K562 (cell line): ENCODE measurements around the gene CBFA2T3. TPM values are rescaled to one million over a fixed set of nuclear protein-coding genes. Genes with fewer than 3 reads are reported as not detected.

Experiments
- AFF1 ChIP-seq, 2 experiments: fragments of 450-650 bp; IDR thresholded peaks; 2 replicates each; pipeline ENCODE4 v1.6.1; 2018; ENCODE audit warnings: mild to moderate bottlenecking in 2 of 2, low read depth in 1 of 2; ENCODE audit not compliant: partially characterized antibody in 2 of 2
- DACH1 ChIP-seq: fragments of 450-650 bp; IDR thresholded peaks from 2 replicates; pipeline ENCODE4 v1.6.1; 2018; ENCODE audit not compliant: partially characterized antibody
- DIDO1 ChIP-seq: fragments of 450-650 bp; IDR thresholded peaks from 2 replicates; pipeline ENCODE4 v1.6.1; 2016; ENCODE audit warnings: low read depth, missing biosample characterization, missing genetic modification characterization
- FOXA1 ChIP-seq: fragments of 450-650 bp; IDR thresholded peaks from 2 replicates; pipeline ENCODE4 v1.6.1; 2016; ENCODE audit warnings: mild to moderate bottlenecking, borderline replicate concordance
- GTF2F1 ChIP-seq: IDR thresholded peaks from 2 replicates; pipeline ENCODE4 v1.6.1; 2011; ENCODE audit warnings: low read depth, low read length, improper control_type of control experiment
- MECOM ChIP-seq: fragments of 250-450 bp; sonication (Bioruptor Pico); IDR thresholded peaks from 2 replicates; pipeline ENCODE4 v1.8.0; 2022; ENCODE audit warnings: inconsistent platforms
- NFIC ChIP-seq: fragments of 450-650 bp; IDR thresholded peaks from 2 replicates; pipeline ENCODE4 v1.6.1; 2017; ENCODE audit warnings: mild to moderate bottlenecking, inconsistent platforms
- NR2C1 ChIP-seq, 2 experiments: fragments of 450-650 bp; IDR thresholded peaks; 2 replicates each; pipeline ENCODE4 v1.6.1; 2017; ENCODE audit warnings: mild to moderate bottlenecking in 2 of 2, antibody characterized with exemption in 1 of 2, inconsistent platforms in 1 of 2, missing compliant biosample characterization in 1 of 2, missing genetic modification characterization in 1 of 2
- POLR2G ChIP-seq: fragments of 200-400 bp; formaldehyde crosslinking; IDR thresholded peaks from 2 replicates; pipeline ENCODE4 v1.6.1; 2017; ENCODE audit warnings: low read depth, mild to moderate bottlenecking, antibody characterized with exemption, low read length, moderate library complexity
- STAT5A ChIP-seq: IDR thresholded peaks from 2 replicates; pipeline ENCODE4 v1.6.1; 2012; ENCODE audit warnings: low read length, inconsistent platforms, borderline replicate concordance
- TAF7 ChIP-seq: fragments of 450-650 bp; IDR thresholded peaks from 2 replicates; pipeline ENCODE4 v1.6.1; 2016; ENCODE audit warnings: missing genetic modification characterization, missing compliant biosample characterization
- TFAP4 ChIP-seq: sonication (generic); formaldehyde crosslinking; IDR thresholded peaks from 2 replicates; pipeline ENCODE4 v1.8.0; 2022; ENCODE audit warnings: missing genetic modification reagents, mild to moderate bottlenecking, moderate library complexity, borderline replicate concordance
- YBX1 ChIP-seq: fragments of 450-650 bp; IDR thresholded peaks from 2 replicates; pipeline ENCODE4 v1.7.1; 2016; ENCODE audit warnings: mild to moderate bottlenecking
- ZHX1 ChIP-seq: fragments of 150-350 bp; conservative IDR thresholded peaks from 2 replicates; pipeline ENCODE4 v1.6.1; 2014; ENCODE audit warnings: low read length
- ZNF121 ChIP-seq: sonication (generic); formaldehyde crosslinking; conservative IDR thresholded peaks from 2 replicates; pipeline ENCODE4 v1.8.0; 2022; ENCODE audit warnings: missing genetic modification reagents
- ZNF217 ChIP-seq: sonication (generic); formaldehyde crosslinking; IDR thresholded peaks from 2 replicates; pipeline ENCODE4 v1.8.0; 2022; ENCODE audit warnings: mild to moderate bottlenecking, missing genetic modification reagents
- ZNF384 ChIP-seq: IDR thresholded peaks from 2 replicates; pipeline ENCODE4 v1.6.1; 2012; ENCODE audit warnings: low read depth, low read length, improper control_type of control experiment
- ZNF507 ChIP-seq: conservative IDR thresholded peaks from 2 replicates; pipeline ENCODE4 v1.6.1; 2017; ENCODE audit warnings: missing genetic modification characterization, missing compliant biosample characterization
- ZNF695 ChIP-seq: fragments of 450-650 bp; formaldehyde crosslinking; IDR thresholded peaks from 2 replicates; pipeline ENCODE4 v1.4.0; 2020; ENCODE audit warnings: mild to moderate bottlenecking, moderate library complexity
- ZNF77 ChIP-seq: fragments of 250-450 bp; sonication (Bioruptor Pico); IDR thresholded peaks from 2 replicates; pipeline ENCODE4 v1.5.0; 2020
- polyA plus RNA-seq, 8 experiments: library from polyadenylated mRNA; depleted of rRNA in 4 of 8; stranded (reverse) in 5 of 8; unstranded in 3 of 8; fragments of >200 nt; fragmentation: Nextera tagmentation in 2 of 8; fragmentation: Illumina TruSeq in 1 of 8; extraction: Ambion mirVana in 2 of 8; extraction: Trizol in 1 of 8; gene quantifications; 2 replicates each; pipeline versions ENCODE4 v1.2.1 to v1.2.3, GENCODE V29; 2011 to 2014; ENCODE audit warnings: inconsistent platforms in 1 of 8, missing spikeins in 1 of 8
- total RNA-seq, 7 experiments: library from RNA; depleted of rRNA in 6 of 7; stranded (reverse); fragments of >200 nt in 6 of 7; fragmentation: Illumina TruSeq in 2 of 7; extraction: Trizol in 2 of 7; gene quantifications; 2 replicates each; pipeline versions ENCODE4 v1.2.1 to v1.2.3, GENCODE V29; 2011 to 2021; ENCODE audit warnings: low replicate concordance in 1 of 7

CBFA2T3 gene
- total and polyA plus RNA-seq, 9 of the 15 experiments (the other 6 are each of a cell fraction or from before 2014, with no cell fraction given): 2.3 to 145 (median 6.7) TPM

- TF ChIP-seq NR2C1 (IDR thresholded peaks at IDR 0.05) (no peak), NR2C1 (tag; IDR thresholded peaks at IDR 0.05) (no peak), ZNF384 (no peak), FOXA1 (no peak), YBX1 (no peak), ZNF121 (no peak), DACH1 (no peak), MECOM (no peak), POLR2G (no peak), ZNF217 (no peak), STAT5A (no peak), AFF1 (IDR thresholded peaks at IDR 0.05; ENCODE audit: low read depth in 1 of 2, partially characterized antibody in 2 of 2) (peak in 1 of 2 experiments; percentile 96), TAF7 (no peak), GTF2F1 (no peak), NFIC (no peak), TFAP4 (CRISPR knock-in tag) (peak; percentile 61; the same call in 1 of the 2 replicates), ZNF507 (tag) (no peak), ZNF77 (CRISPR knock-in tag) (no peak), ZNF695 (CRISPR knock-in tag) (no peak), ZHX1 (no peak), DIDO1 (tag) (no peak)
Observed at GRCh38 chr16:89009343-89010209, 32.6 kb upstream of the CBFA2T3 start (continued).
